Left ventricle myocardium inferior (tissue), 1 donor: Measurements from ENCODE around the gene AVEN. TPM values are rescaled to one million over a fixed set of nuclear protein-coding genes. Genes with fewer than 3 reads are reported as not detected.
A peak's percentile ranks its signal among the peaks of the same experiment; 100 is the strongest.

Experiments
- DNase-seq: peaks from one replicate; pipeline ENCODE4 v3.0.0-alpha.2; 2020
- H3K27ac ChIP-seq: fragments of 200-600 bp; replicated peaks from 2 replicates; pipeline ENCODE4 v1.8.0; 2021
- H3K27me3 ChIP-seq: fragments of 200-600 bp; 2 replicates; pipeline ENCODE4 v1.8.0; 2021; ENCODE audit warnings: low read depth
- H3K36me3 ChIP-seq: fragments of 200-600 bp; 2 replicates; pipeline ENCODE4 v1.8.0; 2021
- H3K4me1 ChIP-seq: fragments of 200-600 bp; 2 replicates; pipeline ENCODE4 v1.8.0; 2021
- H3K4me3 ChIP-seq: fragments of 200-600 bp; 2 replicates; pipeline ENCODE4 v1.8.0; 2021; ENCODE audit warnings: mild to moderate bottlenecking, moderate library complexity
- H3K9me3 ChIP-seq: fragments of 200-600 bp; replicated peaks from 2 replicates; pipeline ENCODE4 v1.8.0; 2021
- CTCF ChIP-seq: fragments of 200-600 bp; IDR thresholded peaks from 2 replicates; pipeline ENCODE4 v1.8.0; 2021; ENCODE audit warnings: antibody characterized with exemption, mild to moderate bottlenecking, borderline replicate concordance
- intact Hi-C: fragments of 100-400 bp; cut with micrococcal nuclease; formaldehyde crosslinking; loops from one replicate; pipeline ENCODE4 v1.11.0; 2022
- total RNA-seq: library from RNA; stranded (reverse); fragmentation: NEBNext Ultra II Directional; extraction: Animal tissue kit (Norgen Biotek cat#: 25700); gene quantifications from one replicate; pipeline ENCODE4 v1.2.1, GENCODE V29; 2021
- donor health status: DM: no; HTN: yes; CAD: no; lungs with severe emphysema.

AVEN gene
- total RNA-seq, 1 donor from 2014 or later: 25.3 TPM

- Histone ChIP-seq H3K36me3 (no peaks in the 10 kb centered on the region), H3K27me3 (no peaks in the 10 kb centered on the region), H3K4me1 (peaks cover 3% of the 10 kb centered on the region), H3K4me3 (no peak within 1 kb of the TSS), H3K9me3 (no peaks in the 10 kb centered on the region), H3K27ac (no peak within 1 kb of the TSS)
- intact Hi-C loops: loop anchor here (5.0 kb wide), 1 partner anchor 226 kb away; no protein-coding TSS in a partner anchor
- no peak for TF ChIP-seq CTCF
- DNase-seq: no peak
Measured at GRCh38 chr15:33968224-33968623, 70.8 kb downstream of the AVEN start, which contains the start of gene CHRM5. TSS of gene CHRM5 (plus strand) at chr15:33968497. CDS start at chr15:34062718, 94,221 bp downstream.

- H3K36me3 ChIP-seq: no peaks in the 10 kb centered on the region
- no peak overlapping the region for H3K4me3 ChIP-seq
- H3K27me3 ChIP-seq: no peaks in the 10 kb centered on the region
- H3K9me3 ChIP-seq: no peaks in the 10 kb centered on the region
- intact Hi-C loops: loop anchor here (5.0 kb wide), 1 partner anchor 222 kb away; no protein-coding TSS in a partner anchor
- H3K4me1 ChIP-seq: peaks cover 3% of the 10 kb centered on the region
- DNase-seq: no peak
- TF ChIP-seq CTCF: no peak
- H3K27ac ChIP-seq: no peak overlapping the region
Measured at GRCh38 chr15:33964665-33965040, 74.4 kb downstream of the AVEN start.

- intact Hi-C loops: no loop called here
- H3K36me3 ChIP-seq: no peaks in the 10 kb centered on the region
- DNase-seq: no peak
- H3K9me3 ChIP-seq: no peaks in the 10 kb centered on the region
- H3K4me1 ChIP-seq: peaks cover 3% of the 10 kb centered on the region
- H3K27ac ChIP-seq: no peak overlapping the region
- no peak overlapping the region for H3K4me3 ChIP-seq
- peak; percentile 65 for TF ChIP-seq CTCF
- H3K27me3 ChIP-seq: no peaks in the 10 kb centered on the region
Measured at GRCh38 chr15:33963831-33964664, 75.0 kb downstream of the AVEN start.

- H3K4me3 ChIP-seq: no peak overlapping the region
- H3K27ac ChIP-seq: no peak overlapping the region
- H3K36me3 ChIP-seq: no peaks in the 10 kb centered on the region
- no peak for DNase-seq
- no peaks in the 10 kb centered on the region for H3K4me1 ChIP-seq
- no peaks in the 10 kb centered on the region for H3K9me3 ChIP-seq
- H3K27me3 ChIP-seq: no peaks in the 10 kb centered on the region
- intact Hi-C loops: no loop called here
- TF ChIP-seq CTCF: no peak
Measured at GRCh38 chr15:33960549-33960935, 78.5 kb downstream of the AVEN start.

GRCh38 chr15:33959844-33960548 is 79.0 kb downstream of the AVEN start:
- no peak overlapping the region for H3K4me3 ChIP-seq
- no peaks in the 10 kb centered on the region for H3K27me3 ChIP-seq
- DNase-seq: no peak
- no peaks in the 10 kb centered on the region for H3K9me3 ChIP-seq
- no peaks in the 10 kb centered on the region for H3K4me1 ChIP-seq
- TF ChIP-seq CTCF: no peak
- intact Hi-C loops: no loop called here
- no peak overlapping the region for H3K27ac ChIP-seq
- H3K36me3 ChIP-seq: no peaks in the 10 kb centered on the region
